GM21528 (cell line): Measurements from ENCODE around the gene FBXO45.
A peak's percentile ranks its signal among the peaks of the same experiment; 100 is the strongest.
"Not testable (repeated sequence)": the region's sequence is repeated elsewhere in the genome, so short reads cannot be mapped to it uniquely, and the experiment has no call there.

Source experiments
- ATAC-seq: cut with Tn5 transposase; IDR thresholded peaks from one replicate; pipeline ENCODE4 v1.9.1; 2021; ENCODE audit warnings: mild to moderate bottlenecking, moderate library complexity; ENCODE audit not compliant: unreplicated experiment, low FRiP score

Gene FBXO45

DNA sequence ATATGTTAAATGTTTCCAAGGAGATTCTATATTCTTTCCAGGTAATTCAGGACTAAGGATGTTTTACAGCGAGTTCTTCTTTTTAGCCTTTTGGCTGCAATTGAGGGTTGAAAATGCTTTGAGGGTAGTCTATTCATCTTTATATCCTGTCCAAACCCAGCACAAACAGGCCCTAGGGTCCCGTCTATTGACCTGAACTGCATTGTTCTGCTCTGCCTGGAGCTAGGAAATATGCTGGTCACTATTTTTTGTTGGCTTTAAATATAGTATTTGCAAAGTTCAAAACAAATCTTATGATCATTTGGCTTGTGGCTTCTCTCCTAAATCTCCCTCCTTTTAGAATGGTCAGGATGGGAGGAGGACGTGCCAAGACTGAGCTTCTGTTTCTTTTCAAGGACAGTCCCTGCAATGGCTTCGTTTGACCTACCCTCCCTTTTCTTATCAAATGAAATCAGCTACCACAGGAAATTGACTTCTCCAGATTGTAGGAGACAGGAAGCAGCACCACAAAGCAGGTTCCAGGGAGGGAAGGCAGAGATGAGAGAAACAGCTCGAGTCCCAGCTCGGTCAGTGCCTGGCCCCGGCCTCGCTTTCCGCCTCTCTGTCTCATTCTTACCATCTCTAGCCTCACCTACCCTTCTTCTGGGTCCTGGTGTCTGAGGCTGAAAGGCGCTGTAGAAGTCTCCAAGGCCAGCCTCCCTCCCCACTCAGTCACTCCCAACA is 43.5 kb downstream of the FBXO45 start:
- no peak for ATAC-seq

DNA sequence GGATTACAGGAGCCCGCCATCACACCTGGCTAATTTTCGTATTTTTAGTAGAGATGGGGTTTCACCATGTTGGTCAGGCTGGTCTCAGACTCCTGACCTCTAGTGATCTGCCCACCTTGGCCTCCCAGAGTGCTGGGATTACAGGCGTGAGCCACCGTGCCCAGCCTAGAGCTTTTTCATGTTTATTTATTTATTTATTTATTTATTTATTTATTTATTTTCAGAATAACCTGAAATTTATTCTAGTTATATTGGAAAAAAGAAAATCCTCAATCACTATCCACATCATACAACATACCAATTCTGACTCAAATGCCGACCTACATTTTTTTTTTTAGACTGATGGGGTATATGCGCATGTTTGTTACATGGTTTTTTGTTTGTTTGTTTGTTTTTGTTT is 46.8 kb downstream of the FBXO45 start:
- ATAC-seq = not testable (repeated sequence)

DNA sequence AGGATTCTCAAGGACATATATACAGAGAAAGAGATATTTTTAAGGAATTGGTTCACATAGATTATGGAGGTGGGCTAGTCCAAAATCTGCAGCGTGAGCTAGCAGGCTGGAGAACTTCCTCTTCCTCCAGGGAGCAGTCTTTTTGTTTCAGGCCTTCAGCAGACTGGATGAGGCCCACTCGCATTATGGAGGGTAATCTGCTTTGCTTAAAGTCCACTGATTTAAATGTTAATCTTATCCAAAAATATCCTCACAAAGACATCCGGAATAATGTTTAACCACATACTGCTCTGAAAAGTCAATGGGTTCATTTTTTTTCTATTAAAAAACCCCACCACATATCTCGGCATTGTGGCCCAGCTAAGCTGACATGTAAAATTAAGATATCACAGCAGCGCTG is 48.8 kb downstream of the FBXO45 start:
- ATAC-seq = no peak

DNA sequence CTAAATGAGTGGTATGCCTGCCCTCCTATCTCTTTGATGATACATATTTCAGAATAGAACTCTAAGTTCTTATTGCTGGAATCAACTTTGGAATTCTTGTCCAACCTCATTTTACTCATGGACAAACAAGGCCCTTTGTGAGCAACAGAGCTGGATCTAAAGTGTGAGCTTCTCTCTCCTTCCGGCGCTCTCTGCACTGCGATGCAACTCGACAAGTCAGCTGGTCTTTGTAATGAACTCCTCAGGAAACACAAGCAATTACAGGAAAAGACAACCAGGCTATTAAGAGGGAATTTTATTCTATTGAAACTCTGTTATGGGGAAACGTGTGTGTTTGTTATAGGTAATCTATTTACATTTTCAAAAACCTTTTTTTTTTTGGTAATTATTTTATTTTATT is 50.8 kb downstream of the FBXO45 start:
- ATAC-seq = no peak

DNA sequence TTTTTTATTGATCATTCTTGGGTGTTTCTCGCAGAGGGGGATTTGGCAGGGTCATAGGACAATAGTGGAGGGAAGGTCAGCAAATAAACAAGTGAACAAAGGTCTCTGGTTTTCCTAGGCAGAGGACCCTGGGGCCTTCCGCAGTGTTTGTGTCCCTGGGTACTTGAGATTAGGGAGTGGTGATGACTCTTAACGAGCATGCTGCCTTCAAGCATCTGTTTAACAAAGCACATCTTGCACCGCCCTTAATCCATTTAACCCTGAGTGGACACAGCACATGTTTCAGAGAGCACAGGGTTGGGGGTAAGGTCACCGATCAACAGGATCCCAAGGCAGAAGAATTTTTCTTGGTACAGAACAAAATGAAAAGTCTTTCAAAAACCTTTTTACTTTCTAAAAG is 51.2 kb downstream of the FBXO45 start:
- ATAC-seq = not testable (repeated sequence)

DNA sequence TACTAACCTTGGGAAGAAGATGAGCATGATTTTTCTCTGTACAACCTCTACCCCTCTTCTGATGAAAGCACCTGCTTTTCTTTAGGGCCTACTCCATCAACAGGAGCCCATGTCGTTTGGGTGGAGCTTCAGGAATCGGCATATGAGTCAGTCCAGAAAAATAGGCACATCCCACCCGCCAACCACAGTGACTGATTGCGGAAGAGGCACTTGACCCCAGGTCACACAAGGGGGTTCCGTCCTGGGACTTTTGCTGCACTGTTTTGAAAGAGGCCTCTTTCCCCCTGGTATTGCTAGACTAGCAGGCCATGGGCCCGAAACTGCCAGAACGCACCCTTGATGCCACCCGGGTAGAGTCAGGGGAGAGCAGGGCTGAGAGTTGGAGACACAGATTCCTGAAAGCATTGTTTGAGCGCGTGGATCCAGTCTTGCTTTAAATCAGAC is 51.7 kb downstream of the FBXO45 start:
- ATAC-seq = peak; percentile 64

DNA sequence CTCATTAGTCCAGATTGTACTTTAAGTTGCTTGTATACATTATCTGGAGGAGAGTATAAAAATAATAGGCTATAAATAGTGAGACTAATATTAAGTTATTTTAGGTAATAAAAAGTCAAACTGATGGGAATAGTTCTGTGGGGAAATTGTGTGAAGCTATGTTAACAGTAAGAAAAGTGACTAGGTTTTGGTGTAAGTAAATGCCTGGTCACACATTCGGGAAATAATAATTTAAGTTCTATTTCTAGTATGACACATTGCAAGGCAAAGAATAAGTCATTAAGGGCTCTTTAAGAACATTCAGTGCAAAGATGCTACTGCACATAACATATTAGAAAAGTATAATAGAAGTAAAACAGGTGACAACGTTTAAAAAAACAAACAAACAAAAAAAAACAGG is 52.2 kb downstream of the FBXO45 start:
- ATAC-seq = no peak

DNA sequence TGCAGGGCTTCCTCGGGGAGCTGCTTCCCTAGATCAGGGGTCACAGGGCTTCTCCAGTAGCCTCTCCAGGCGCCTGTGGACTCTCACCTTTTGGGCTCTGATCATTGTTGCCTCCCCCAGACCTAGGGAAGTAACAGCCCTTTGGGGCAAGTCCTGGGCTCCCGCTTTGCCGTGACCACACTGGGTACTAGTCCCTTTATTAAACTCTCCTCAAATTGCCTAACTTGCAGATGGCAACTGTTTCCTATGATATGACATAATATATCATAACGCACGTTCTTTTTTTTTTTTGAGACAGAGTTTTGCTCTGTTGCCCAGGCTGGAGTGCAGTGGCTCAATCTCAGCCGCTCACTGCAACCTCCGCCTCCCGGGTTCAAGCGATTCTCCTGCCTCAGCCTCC is 53.2 kb downstream of the FBXO45 start:
- ATAC-seq = no peak

DNA sequence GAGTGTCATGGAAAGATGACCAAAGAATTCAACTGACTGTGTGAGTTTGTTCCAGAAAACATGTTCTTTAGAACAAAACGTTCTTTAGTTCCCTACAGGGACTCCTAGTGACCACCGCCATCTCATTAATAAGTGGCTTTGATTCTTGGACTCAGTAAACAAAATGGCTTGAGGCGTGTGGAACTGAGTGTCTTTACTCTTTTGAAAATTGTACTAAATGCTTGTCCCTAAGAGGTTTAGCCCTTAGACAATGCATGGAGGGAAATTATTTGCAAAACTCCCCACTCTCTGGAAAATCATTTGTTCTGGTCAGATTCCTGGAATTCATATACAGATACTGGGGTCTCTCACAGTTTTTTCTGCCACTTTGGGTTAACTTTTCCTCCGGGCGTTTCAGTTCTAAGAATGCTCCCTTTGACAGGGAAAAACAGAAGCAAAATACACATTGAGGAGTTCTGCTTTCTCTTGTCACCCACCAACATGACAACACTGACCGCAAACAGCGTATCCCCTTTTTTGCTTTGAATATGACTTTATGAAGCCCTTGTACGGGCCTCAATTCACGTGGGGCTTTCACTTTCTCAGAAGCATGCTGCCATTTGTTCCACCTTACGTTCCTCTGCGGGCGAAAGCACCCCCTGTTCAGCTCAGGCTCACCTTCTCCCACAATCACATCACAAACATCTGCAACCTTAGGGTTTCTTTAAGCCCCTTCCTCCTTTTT is 55.8 kb downstream of the FBXO45 start:
- ATAC-seq = no peak

DNA sequence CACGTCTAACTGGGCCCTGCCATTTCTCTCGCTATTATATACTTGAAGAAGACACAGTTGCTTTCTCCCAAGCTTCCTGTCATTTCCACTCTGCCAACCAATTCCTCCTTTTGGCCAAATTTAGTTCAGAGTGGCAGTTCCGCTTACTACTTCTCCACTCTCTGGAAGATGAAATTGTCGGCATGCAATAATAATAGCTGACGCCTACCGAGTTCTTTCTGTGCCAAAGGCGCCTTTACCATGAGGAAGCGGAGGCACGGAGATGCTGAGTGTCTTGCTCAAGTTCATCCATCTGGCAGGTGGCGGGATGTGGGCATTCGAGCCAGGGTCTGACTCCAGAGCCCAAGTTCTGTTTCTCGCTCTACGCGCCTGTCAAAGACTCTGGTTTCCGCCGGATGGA is 56.4 kb downstream of the FBXO45 start:
- ATAC-seq = no peak

DNA sequence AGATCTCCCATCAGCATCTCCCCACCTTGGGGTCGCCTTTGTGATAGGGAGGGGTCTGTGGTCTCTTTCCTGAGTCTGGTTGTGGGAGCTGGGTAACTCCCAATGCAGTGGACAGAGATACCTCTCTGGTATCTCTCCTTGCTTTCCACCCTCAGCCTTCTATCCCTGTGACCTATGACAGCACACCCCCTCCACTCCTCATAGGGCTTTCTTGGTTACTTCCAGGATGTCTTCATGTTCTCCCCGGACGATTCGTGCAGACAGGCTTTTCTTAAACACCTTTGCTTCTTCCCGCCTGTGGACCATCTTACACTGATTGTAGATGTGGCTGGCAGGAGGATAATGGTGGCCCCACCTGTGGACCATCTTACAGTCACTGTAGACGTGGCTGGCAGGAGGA is 56.9 kb downstream of the FBXO45 start:
- no peak for ATAC-seq

DNA sequence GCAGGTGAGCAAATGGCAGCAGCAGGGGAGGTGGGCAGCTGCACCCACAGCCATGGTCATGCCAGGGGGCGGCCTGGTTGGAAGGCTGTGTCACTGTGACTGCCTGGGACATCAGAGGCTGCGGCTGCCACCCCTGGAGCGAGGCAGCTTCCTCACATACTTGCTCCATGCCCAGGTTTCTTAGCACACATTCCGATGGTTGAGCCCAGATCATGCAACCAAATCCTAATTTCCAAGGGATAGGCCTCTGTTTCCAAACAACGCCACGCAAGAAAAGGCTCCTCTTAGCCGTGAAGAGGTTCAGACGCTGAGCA is 59.4 kb downstream of the FBXO45 start:
- ATAC-seq = no peak

DNA sequence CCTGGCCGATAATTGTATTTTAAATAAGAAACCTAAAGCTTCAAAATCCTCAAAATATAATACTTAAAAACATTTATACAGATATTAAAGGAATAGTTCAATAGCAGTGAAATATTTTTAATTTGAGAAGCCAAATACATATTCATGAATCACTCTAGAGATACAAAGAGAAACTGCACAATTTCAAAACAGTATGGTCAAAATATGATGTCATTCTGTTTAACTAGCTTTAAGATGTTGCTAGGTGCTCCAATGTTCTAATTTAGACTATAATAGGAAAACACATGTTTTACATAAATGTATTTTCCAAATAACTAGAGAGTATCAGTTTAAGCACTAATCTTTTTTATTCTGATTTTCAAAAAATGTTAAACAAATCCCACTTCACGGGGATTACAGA is 60.8 kb downstream of the FBXO45 start:
- ATAC-seq = no peak

DNA sequence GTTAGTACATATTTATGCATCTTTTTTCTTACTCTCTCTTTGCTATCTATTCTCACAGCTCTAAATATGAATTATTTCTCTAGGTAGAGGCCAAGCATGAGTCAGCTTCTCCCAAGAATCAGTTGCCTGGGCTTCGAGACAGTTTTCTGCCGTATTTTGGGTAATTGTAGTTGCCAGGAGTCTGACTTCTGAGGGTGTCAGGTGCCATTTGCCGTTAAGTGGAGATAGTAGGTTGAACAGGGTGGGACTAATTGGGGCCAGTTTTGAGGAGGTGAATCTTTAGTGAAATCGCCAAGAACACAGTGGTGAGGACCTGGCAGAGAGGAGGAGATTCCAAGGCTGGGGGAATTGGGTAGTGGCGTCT is 63.2 kb downstream of the FBXO45 start:
- no peak for ATAC-seq

DNA sequence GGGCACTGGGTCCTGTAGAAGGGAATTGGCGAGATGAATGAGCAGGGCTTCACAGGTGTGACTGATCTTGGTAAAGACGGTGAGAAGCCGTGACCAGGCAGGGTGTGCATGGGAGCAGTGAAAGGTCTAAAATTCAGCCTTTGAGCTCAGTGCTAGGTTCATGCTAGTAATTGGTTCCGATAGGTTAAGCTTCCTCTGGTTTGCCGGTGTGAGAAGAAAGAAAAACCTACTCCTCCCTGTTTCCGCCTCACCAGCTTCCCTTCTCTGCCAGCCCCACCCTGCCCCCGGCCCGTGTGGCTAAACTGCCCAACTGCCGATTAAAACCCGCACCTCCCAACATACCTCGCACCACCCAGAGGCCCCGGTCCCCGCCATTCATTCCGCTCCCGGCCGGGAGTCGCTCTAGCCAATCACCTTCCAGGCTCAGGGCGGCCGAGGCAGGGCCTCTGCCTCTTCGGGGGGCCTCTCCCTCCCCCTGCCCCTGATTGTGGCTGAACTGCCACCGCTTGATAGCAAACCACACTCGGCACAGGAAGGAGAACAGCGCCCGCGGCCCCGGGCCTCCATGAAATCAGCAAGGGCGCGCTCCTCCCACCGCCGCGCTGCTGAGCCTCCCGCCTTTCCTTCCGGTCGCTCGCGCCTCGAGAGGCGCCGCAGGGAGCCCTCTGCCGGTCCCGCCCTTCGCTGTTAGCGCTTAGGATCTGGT is 63.7 kb downstream of the FBXO45 start:
- peak; percentile 66 for ATAC-seq

DNA sequence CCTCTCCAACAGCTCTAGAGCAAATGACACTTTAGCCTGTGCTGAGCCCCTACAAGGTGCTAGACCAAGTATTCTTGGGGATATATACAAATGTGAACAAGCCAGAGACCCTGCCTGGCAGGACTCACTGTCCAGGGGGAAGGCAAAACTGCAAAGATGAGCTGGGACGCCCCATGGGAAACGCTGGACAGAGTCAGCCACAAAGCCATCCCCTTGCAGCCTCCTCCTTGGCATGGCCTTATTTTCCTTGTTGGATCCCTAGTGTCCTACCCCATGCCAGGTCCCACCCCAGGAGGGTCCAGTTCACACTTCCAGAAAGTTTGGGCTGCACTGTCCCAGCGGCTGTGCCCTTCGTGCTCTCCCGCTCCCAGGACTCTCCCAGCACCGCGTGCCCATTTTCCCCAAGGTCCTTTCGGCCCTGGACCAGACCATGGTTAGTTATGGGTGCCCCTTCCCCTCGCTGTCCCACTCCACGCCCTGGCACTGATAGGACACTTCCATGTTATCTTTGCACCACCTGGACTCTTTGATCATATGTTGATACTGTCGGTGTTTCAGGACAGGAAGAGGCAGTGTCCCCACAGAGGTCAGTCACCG is 65.2 kb downstream of the FBXO45 start:
- ATAC-seq = no peak

DNA sequence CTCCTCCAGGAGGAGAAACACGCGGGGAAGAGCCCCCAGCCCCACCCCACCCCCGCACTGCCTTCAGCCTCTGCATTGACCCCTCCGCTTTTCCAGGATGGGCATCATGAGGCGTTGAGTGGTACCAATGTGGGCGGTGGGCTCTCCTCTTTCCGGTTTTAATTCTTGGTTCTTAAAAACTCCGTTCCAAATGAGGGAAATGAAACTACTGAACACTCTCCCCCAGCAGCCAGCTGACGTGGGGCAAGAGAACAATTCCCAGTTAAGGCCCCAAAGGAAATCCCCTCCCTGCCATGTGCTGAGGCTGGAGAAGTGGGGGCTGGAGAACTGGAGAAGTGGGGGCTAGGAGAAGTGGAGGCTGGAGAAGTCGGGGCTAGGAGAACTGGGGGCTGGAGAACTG is 65.8 kb downstream of the FBXO45 start:
- ATAC-seq = no peak

DNA sequence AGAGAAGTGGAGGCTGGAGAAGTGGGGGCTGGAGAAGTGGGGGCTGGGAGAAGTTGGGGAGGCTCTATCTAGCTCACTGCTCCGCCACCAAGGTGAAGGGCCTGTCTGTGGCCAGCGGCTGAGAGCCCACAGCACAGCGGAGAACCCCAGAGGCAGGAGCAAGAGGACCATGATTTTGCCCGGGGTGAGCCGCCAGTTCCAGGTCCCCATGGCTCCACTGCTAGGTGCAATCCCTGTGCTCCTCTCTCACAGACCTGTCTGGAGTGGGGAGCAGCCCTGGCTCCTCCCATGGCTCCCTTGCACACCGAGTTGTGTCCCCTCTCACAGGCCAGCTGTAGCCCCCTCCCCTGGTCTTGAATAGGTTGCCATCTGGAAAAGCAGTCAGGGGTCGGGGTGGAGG is 66.4 kb downstream of the FBXO45 start:
- no peak for ATAC-seq

DNA sequence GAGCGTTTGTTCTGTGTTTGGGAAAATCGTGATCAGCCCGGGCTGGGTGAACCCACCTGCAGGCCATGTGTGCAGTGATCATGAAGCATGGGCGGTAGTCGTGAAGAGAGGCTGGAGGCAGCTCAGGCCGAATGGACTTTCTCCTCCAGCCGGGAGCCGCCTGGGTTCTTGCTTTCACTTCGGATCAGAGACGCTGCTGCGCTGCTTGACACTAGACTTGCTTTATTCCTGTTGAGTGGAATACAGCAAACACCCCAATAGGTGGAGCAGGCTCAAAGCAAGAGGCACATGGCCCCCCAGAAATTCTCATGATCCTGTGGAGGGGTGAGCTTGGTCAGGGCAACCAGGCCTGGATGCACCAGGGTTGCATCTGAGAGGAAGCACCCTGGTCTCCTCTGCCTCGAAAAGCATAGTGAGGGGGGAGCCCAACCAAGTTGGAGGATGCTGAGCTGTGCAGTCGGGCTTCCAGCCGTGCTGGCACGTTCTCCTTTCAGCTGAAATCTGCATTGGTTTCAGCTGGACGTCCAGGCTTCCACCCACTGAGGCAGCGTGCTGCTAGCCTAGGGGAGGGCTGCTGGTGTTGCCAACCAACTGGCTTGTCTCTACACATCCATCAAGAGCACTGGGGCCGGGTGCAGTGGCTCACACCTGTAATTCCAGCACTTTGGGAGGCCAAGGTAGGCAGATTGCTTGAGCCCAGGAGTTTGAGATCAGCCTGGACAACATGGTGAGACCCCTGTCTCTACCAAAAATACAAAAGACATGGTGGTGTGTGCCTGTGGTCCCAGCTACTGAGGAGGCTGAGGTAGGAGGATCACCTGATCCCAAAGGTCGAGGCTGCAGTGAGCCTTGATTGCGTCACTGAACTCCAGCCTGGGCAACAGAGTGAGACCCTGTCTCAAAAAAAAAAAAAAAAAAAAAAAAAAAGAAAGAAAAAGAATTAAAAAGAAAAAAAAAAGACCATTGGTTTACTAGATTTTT is 68.2 kb downstream of the FBXO45 start:
- ATAC-seq = no peak

DNA sequence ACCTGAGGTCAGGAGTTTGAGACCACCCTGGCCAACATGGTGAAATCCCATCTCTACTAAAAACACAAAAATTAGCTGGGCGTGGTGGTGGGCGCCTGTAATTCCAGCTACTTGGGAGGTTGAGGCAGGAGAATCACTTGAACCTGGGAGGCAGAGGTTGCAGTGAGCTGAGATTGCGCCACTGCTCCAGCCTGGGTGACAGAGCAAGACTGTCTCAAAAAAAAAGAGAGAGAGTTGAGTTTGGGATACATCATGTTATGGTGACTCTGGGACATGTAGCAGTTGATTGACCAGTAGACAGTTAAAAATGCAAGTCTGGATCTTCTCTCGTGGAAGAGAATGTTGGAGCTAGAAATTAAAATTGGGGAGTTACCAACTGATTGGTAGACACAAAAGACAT is 69.5 kb downstream of the FBXO45 start:
- ATAC-seq = not testable (repeated sequence)
